Activated CD4-positive, alpha-beta T cell treated with anti-CD3 and anti-CD28 coated beads, Interleukin-2, amount 50 U/mL, for 16 hours (primary cell): ENCODE results near the gene ENTPD1.
A peak's percentile ranks its signal among the peaks of the same experiment; 100 is the strongest.
"Not testable (repeated sequence)": the region's sequence is repeated elsewhere in the genome, so short reads cannot be mapped to it uniquely, and the experiment has no call there.

Experiments used
- DNase-seq: peaks from one replicate; pipeline ENCODE4 v3.0.0-alpha.2; 2020

ENTPD1 gene

GRCh38 chr10:95867866-95868265, 111.9 kb downstream of the ENTPD1 start:
- no peak for DNase-seq

- no peak for DNase-seq
Observed at GRCh38 chr10:95872158-95872711, 116.3 kb downstream of the ENTPD1 start.

- no peak for DNase-seq
Observed at GRCh38 chr10:95873139-95873538, 117.2 kb downstream of the ENTPD1 start.

DNA sequence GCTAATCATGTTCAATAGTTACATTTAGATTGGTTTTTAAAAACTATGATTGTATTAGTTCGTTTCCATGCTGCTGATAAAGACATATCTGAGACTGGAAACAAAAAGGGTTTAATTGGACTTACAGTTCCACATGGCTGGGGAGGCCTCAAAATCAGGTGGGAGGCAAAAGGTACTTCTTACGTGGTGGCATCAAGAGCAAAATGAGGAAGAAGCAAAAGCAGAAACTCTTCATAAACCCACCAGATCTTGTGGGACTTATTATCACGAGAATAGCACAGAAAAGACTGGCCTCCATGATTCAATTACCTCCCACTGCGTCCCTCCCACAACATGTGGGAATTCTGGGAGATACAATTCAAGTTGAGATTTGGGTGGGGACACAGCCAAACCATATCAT, 117.7 kb downstream of the ENTPD1 start:
- no peak for DNase-seq

- DNase-seq = not testable (repeated sequence)
Observed at GRCh38 chr10:95874783-95875182, 118.8 kb downstream of the ENTPD1 start.

GRCh38 chr10:95876756-95877155, 120.8 kb downstream of the ENTPD1 start:
- DNase-seq = no peak

DNA sequence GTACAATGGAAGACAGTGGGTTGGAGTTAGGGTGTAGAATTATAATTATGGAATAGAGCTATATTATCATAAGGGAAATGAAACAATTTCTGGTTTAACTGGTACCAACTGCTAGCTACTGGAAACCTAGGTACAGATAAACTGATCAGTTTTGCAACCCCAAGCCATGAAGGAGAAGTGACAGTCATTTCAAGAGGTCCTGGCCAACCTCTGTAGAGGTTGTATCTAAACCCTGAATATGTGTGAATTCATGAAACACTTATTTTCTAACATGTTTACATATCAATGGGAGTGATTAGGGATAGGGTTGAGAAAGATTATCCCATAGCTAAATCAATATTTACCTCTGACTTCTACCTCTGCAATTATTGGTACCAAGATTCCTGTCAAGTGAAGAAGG, 121.9 kb downstream of the ENTPD1 start:
- DNase-seq = no peak

DNA sequence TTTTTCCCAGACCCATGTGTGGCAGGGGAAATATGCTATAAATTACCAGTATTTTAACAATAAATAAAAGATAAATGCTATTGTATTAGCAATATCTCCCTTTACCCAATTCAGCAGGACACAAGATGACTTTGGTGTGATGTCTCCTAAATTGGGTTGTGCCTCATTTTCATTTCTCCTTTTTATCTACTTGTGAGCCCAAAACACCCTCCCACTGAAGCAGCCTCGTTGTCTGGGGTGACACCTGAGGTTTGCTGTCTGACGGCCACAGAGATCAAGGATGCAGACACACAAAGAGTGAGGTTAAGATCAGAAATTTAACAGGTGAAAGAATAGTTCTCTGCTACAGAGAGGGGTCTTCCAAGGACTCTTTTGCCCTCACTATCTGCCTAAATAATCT, 124.7 kb downstream of the ENTPD1 start:
- no peak for DNase-seq

- DNase-seq = no peak
Observed at GRCh38 chr10:95881316-95881715, 125.4 kb downstream of the ENTPD1 start.

DNA sequence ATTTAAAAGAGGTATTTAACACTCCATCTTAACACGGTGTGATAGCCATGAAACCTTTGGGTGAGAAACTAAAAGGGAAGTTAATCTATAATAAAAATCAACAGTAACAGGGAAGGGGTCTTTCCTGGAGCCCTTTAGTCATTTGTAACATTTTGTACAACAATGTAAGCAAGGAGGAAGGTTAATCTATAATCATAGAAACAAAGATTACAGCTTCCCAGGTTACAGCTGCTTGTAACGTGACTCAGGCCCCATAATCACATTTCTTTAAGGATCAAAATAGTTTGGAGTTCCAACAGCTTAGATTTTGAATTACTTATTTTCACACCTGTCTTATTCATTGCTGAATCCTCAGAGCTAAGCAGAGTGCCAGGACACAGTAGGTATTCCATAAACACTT, 133.9 kb downstream of the ENTPD1 start:
- no peak for DNase-seq

- no peak for DNase-seq
Observed at GRCh38 chr10:95896071-95896850, 140.3 kb downstream of the ENTPD1 start.

DNA sequence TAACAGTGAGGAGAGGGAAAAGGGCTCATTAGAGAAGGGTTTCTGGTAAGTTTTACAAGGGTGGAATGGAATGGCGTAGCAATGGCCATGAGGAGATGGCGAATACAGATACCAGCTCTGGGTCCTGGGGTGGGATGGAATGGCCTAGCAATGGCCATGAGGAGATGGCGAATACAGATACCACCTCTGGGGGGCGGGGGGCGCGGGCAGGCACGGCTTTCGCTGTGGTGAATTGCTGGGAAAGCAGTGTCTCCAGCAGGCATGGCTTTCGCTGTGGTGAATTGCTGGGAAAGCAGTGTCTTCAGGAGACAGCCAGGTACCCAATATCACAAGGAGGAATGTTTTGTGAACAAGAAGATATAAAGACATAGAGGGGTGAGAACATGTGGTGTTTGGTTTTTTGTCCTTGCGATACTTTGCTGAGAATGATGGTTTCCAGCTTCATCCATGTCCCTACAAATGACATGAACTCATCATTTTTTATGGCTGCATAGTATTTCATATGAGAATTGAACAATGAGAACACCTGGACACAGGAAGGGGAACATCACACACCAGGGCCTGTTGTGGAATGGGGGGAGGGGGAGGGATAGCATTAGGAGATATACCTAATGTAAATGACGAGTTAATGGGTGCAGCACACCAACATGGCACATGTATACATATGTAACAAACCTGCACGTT, 150.1 kb downstream of the ENTPD1 start:
- not testable (repeated sequence) for DNase-seq

GRCh38 chr10:95906677-95907455, 150.9 kb downstream of the ENTPD1 start:
- DNase-seq = peak; percentile 57

DNA sequence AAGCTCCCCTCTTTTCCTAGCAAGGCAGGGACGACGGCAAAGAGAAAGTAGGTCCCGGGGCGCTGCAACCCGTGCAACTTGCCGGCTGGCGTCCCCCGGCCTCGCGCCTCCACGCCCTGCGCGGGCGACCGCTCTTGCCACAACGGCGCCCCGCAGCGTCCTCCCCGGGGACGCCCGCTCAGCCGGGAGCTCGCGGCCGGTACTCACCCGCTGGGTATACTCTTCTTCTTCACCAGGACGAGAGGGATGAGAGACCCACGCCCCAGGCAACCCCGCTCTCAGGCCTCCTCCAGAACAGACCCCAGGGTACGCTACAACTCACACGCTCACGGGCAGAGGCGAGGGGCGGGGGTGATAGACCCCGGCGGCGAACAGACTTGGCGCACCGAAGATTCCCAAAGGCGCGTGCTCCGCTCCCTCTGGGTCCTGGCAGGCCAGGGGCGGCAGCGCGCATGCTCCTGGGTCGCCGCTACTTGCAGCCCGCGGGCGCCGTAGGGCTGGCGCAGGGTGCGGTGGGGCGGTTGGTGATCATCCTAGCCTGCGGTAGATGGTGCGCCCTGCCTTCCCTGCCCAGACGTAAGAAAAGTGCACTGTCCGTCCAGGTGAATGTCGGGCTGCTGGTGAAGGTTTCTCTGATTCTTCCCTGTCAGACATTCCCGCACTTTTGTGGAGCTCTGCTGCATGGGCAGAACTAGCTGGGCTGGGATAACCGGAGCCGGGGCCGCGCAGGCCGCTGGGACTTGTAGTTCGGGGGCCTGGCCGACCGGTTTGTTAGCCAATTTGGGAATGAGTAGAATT, 151.7 kb downstream of the ENTPD1 start, which contains the start of gene CC2D2B:
TSS of gene CC2D2B (plus strand) at position 520 of the 798 bp plus-strand sequence. CDS start 3,349 bp downstream, outside the sequence.
- DNase-seq = peak; percentile 78

DNA sequence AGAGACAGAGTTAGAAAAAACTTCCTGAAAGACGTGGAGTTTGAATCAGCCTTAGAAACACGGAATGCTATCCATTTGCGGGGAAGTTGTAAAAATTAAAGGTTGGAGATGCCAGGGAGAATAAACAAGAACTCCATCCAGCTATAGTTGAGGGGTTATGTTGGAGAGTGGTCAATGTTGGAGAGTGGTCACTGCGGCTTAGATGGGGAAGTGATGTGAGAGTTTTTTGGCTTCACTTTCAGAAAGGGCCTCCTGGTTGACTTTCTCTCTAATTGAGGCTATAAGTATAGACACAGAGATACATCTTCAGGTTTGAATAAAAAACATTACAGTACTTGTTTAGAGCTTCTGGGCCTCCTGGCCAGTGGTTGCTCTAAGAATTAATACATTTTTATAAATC, 152.5 kb downstream of the ENTPD1 start:
- no peak for DNase-seq

DNA sequence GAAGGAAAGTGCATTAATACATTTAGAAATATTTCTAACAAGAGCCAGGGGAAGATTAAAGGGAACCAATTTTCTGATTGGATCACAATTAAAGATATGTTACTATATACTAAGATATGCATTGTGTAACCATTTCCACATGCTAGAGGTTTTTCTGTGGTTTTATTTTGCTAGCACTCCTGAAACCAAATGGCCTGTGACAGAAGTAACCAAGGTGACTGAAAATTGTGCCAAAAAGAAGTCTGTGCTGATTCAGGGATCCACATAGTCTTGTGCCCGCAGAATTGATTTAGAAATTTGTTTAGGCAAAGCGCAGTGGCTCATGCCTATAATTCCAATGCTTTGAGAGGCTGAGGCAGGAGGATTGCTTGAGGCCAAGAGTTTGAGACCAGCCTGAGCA, 153.6 kb downstream of the ENTPD1 start:
- no peak for DNase-seq

DNA sequence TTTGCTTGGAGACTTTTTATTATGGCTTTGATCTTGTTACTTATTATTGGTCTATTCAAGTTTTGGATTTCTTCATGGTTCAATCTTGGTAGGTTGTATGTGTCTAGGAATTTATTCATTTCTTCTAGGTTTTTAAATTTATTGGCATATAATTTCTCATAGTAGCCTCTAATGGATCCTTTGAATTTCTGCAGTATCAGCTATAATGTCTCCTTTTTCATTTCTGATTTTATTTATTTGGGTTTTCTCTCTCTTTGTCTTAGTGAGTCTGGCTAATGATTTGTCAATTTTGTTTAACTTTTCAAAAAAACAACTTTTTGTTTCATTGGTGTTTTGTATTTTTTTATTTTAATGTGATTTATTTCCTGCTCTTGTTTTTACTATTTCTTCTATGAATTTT, 160.1 kb downstream of the ENTPD1 start:
- not testable (repeated sequence) for DNase-seq
